Keratinocyte (primary cell): Measurements from ENCODE around the gene AMZ1.

Experiments
- EZH2 ChIP-seq: IDR thresholded peaks from one replicate; pipeline ENCODE4 v1.6.1; 2012; ENCODE audit warnings: inconsistent platforms, mild to moderate bottlenecking, low read length, moderate library complexity
- TF ChIP-seq, protein P1 (sequence below), 3 experiments: IDR thresholded peaks in 1 of 3; conservative IDR thresholded peaks in 1 of 3; optimal IDR thresholded peaks in 1 of 3; 2 replicates in 2 of 3; 3 replicates in 1 of 3; pipeline versions ENCODE3 to v1.5.1; 2011; ENCODE audit warnings: low read length in 3 of 3, mild to moderate bottlenecking in 3 of 3, moderate library complexity in 2 of 3, control low read depth in 1 of 3, inconsistent platforms in 1 of 3; ENCODE audit not compliant: insufficient read depth in 2 of 3; ENCODE audit errors: extremely low read depth in 1 of 3

- no peak for TF ChIP-seq EZH2
- TF ChIP-seq, protein P1, sequence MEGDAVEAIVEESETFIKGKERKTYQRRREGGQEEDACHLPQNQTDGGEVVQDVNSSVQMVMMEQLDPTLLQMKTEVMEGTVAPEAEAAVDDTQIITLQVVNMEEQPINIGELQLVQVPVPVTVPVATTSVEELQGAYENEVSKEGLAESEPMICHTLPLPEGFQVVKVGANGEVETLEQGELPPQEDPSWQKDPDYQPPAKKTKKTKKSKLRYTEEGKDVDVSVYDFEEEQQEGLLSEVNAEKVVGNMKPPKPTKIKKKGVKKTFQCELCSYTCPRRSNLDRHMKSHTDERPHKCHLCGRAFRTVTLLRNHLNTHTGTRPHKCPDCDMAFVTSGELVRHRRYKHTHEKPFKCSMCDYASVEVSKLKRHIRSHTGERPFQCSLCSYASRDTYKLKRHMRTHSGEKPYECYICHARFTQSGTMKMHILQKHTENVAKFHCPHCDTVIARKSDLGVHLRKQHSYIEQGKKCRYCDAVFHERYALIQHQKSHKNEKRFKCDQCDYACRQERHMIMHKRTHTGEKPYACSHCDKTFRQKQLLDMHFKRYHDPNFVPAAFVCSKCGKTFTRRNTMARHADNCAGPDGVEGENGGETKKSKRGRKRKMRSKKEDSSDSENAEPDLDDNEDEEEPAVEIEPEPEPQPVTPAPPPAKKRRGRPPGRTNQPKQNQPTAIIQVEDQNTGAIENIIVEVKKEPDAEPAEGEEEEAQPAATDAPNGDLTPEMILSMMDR (optimal IDR thresholded peaks at IDR 0.05 in 1 of 3, IDR thresholded peaks at IDR 0.05 in 1 of 3, conservative IDR thresholded peaks at IDR 0.05 in 1 of 3; ENCODE audit: extremely low read depth in 1 of 3, insufficient read depth in 2 of 3, low read length in 3 of 3), result peak in 1 of 3 experiments; percentile 16
Observed at GRCh38 chr7:2651336-2651735, 36.7 kb upstream of the AMZ1 start.
